Activated naive CD4-positive, alpha-beta T cell (primary cell): ENCODE results near the gene EPN2.
A peak's percentile ranks its signal among the peaks of the same experiment; 100 is the strongest.

Experiments used
- DNase-seq, 4 experiments: peaks; one replicate each; lab custom pipeline; 2025; lab: John Stamatoyannopoulos, UW

Gene EPN2

GRCh38 chr17:19365833-19366636, 128.9 kb downstream of the EPN2 start:
- no peak for DNase-seq

DNA sequence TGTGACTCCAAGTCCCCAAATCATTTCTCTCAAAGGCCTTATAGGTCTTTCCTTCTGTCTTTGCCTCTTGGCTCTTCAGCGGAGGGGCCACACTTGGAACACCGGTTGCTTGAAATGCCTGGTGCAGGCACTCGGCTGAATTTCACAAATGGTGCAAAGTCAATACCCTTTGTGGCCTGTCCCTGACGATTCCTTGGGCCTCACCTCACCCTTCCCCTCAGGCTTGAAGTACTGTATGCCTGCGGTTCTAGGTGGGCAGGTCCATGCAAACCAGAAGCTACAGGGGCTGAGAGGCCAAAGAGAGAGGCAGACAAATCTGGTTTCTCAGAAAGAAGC, 129.4 kb downstream of the EPN2 start:
- no peak for DNase-seq

DNA sequence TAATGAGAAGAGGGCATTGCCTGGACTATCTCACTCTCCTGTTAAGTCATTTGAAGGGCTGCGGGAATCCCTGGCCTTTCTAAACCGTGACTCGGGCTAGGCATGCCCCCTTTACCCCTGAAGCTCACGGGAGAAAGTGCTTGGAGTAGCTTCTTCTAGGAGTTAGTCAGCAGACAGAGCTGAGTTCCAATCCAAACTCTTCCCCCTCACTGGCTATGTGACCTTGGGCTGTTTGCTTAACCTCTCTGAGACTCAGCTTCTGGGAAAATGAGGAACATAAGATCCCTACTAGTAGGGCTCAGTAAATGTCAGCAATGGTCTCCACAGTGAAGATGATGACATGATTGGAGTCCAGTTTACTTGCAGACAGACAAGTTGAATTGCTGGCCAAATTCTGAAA, 131.1 kb downstream of the EPN2 start:
- no peak for DNase-seq

DNA sequence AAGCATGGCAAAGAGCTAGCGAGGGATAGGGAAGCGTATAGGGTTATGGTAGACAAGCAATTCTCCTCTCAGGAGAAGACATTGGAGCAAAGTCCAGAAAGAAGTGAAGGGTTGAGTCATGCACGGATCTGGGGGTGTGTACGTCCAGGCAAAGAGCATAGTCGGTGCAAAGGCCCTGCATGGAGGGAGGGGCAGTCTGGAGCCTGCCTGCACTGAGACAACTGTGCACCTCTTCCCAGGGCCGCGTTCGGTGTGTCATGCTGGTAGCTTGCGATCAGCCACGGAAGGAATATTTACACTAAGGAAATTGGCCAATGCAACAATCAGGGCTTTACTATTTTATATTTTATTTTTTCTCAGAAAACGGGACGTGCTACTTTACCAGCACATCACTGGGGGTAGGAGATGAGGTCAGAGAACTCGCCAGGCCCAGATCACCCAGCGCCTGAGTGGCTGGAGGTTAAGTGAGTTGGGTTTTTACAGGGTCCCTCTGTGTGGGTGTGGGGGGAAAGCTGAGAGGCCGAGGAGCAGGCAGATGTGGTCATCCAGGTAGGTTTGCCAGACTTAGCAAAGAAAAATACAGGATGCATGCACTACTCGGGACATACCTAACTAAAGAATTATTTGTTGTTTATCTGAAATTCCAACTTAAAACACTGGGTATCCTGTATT, 132.1 kb downstream of the EPN2 start:
- DNase-seq, result no peak

- DNase-seq, result no peak
Observed at GRCh38 chr17:19369846-19370492, 132.8 kb downstream of the EPN2 start.

GRCh38 chr17:19370493-19370960, 133.4 kb downstream of the EPN2 start:
- no peak for DNase-seq

- DNase-seq, result no peak
Observed at GRCh38 chr17:19371259-19372010, 134.3 kb downstream of the EPN2 start.

GRCh38 chr17:19372011-19372370, 134.8 kb downstream of the EPN2 start:
- no peak for DNase-seq

DNA sequence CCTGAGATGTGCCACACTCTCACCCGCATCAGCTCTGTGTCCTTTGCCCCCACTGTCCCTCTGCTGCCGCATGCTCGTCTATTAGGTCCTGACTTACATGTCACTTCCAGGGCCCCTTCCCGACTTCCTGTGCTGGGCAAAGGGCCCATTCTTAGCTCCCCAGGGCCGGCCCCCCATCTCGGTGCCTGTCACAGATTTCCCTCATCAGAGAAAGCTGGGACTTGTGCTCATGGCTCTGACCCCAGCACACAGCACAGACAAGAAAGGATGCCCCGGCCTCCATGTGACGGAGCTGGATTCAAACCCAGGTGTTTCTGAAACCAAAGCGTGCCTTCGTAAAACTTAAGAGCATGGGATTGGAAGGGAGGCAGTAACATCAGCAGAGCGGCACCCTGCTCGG, 135.3 kb downstream of the EPN2 start:
- no peak for DNase-seq

- DNase-seq, result no peak
Observed at GRCh38 chr17:19372866-19373504, 135.8 kb downstream of the EPN2 start.

- DNase-seq, result no peak
Observed at GRCh38 chr17:19374136-19374535, 137.0 kb downstream of the EPN2 start.

DNA sequence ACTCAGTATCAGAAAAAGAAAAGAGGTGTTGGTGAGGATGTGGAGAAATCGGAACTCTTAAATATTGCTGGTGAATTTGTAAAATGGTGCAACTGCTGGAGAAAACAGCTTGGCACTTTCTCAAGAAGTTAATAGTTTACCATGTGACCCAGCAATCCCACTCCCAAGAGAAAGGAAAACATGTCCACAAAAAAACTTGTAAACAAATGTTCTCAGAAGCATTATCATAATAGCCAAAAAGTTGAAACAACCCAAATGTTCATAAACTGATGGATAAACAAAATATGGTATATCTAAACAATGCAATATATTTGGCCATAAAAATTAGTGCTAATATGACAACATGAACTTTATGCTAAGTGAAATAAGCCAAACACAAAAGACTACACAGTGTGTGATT, 138.6 kb downstream of the EPN2 start:
- DNase-seq, result no peak

GRCh38 chr17:19376811-19377210, 139.6 kb downstream of the EPN2 start:
- DNase-seq, result no peak

GRCh38 chr17:19377602-19378415, 140.6 kb downstream of the EPN2 start:
- DNase-seq, result peak; percentile 79 to 88 (median 82)

DNA sequence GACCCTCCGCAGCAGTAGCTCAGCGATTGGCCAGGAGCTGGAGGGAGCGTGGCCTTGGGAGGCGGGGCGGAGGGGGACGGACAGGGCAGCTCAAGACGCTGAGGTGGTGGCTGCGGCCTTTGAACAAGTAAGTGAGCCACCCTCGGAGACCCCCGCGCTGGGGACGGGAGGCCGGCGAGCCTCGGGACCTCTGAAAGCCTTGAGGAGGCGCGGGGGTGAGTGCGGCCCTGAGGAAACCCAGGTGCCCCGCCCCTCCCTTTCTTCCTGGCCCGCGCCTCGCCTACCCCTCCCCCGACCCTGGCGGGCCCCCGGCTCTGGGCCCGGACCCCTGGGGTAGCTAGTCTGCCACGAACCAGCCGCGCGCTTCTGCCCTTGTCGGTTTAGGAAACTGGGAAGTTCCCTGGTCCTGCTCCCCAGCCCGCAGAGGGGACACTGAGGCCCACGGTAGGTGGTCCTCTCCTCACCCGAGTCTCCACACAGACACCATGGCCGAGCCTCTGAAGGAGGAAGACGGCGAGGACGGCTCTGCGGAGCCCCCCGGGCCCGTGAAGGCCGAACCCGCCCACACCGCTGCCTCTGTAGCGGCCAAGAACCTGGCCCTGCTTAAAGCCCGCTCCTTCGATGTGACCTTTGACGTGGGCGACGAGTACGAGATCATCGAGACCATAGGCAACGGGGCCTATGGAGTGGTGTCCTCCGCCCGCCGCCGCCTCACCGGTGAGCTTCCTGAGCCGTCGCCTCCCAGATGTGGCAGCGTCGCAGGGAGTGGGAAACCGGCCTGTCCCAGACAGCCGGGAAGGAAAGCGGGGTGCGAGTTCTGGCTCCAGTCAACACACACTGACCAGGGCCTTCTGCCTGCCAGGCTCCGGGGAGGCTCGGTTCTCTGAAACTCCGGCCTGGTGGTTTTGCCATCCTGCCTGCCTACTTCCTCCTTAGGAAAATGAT, 141.5 kb downstream of the EPN2 start, which contains the start of gene MAPK7:
Gene MAPK7 (plus strand): TSS at position 83 of the 945 bp plus-strand sequence. CDS start 403 bp downstream, at position 486.
- no peak for DNase-seq

DNA sequence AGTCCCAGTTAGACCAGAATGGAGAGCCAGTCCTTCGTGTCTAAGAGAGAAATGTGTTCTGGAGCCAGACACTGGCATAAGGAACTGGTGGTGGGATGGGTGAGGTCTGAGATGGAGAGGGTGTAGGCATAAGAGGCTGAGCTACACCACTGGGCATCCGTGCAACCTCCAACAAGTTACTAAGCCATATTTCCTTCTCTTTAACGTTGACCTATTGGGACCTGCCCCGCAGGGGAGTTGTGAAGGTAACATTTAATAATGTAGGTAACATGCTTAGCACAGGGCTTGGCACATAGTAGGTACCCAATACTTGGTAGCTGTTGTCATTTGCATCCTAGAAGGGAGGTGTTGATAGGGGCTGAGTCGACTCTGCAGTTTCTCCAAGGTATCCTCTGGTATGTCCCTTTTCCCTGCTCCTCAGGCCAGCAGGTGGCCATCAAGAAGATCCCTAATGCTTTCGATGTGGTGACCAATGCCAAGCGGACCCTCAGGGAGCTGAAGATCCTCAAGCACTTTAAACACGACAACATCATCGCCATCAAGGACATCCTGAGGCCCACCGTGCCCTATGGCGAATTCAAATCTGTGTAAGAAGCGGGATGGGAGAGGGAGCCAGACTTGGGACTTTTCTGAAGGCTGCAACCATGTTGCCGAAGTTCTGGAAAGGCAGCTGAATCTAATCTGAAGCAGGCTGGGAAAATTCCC, 142.3 kb downstream of the EPN2 start:
- DNase-seq, result no peak

GRCh38 chr17:19380481-19381301, 143.5 kb downstream of the EPN2 start:
- DNase-seq, result no peak

GRCh38 chr17:19381361-19381740, 144.2 kb downstream of the EPN2 start:
- no peak for DNase-seq
